Central memory CD4-positive, alpha-beta T cell (primary cell): ENCODE data around the gene PTOV1.
A peak's percentile ranks its signal among the peaks of the same experiment; 100 is the strongest.

Experiments used
- DNase-seq: peaks from one replicate; pipeline ENCODE4 v3.0.0; 2022

The PTOV1 gene

GRCh38 chr19:49861107-49861506, 10.1 kb downstream of the PTOV1 start:
- DNase-seq = no peak

DNA sequence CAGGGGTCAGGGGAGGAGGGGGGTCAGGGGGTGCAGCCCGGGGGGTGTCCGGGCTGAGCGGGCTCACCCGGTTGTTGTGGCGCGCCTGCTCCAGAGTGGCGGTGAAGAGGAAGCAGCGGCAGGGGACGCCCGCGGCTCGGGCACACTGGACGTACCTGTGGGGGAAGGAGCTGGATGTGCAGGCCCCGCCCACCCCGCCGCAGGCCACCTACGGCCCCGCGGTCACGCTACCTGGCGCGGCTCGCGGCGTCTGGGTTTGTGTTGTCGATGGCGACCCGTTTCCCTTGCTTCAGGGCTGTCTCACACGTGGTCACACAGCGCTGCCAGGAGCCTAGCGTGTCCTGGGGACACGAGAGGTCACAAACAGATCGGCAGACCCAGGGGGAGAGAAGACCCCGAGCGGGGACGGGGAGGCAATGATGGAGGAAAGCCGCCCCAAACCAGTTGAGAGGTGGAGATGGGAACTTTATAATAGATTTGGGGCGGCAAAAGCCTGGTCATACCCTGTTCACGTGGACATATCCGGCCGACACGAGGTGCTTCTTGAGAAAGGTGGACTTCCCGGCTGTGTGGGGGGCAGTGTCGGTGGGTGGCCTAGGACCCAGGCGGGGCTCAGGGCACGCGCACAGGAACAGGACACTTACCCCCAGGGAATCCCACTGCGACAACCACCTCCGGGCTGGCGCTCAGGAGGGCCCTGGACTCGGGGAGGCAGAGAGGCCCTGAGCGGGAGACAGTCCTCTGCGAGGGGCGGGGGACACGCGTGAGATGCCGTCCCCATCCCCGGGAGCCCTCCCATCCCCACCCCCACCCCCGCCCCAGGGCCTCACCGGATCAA, 10.8 kb downstream of the PTOV1 start:
- no peak for DNase-seq

DNA sequence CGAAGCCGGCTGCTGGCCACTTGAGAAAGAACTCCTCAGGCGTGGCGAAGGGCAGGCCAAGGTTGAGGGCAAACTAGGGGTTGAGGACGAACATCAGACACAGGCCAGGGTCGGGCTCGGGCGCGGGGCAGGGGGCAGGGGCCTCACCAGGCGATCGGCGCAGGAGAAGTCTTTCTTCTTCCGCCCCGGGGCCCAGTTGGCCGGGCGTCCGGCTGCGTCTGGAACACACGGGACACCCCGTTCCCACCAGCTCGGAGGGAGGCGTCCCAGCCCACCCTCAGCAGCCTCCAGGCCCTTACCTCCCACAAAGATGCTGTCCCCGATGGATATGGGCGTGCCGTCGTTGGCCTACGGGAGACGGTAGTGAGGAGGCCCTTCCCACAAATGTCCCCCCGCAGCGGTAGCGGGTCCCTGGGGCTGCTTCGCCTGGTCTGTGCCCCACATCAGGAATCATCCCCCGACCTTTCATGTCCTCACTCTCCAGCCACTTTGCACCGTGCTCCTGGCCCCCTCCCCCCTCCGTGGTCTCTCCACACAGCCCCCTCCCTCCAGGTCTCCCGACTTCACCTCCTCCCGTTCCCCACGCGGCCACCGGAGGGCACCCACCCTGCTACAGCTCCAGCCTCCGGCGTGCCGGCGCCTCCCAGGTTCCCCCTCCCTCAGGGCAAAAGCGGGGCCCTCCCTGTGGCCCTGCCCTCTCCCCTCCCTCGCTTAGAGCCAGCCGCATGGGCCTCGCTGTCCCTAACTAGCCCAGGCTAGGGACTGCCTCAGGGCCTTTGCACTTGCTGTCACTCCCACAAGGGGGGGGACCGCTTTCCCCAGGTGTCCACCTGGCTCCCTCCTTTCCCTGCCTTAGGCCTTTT, 11.7 kb downstream of the PTOV1 start:
- DNase-seq = no peak

DNA sequence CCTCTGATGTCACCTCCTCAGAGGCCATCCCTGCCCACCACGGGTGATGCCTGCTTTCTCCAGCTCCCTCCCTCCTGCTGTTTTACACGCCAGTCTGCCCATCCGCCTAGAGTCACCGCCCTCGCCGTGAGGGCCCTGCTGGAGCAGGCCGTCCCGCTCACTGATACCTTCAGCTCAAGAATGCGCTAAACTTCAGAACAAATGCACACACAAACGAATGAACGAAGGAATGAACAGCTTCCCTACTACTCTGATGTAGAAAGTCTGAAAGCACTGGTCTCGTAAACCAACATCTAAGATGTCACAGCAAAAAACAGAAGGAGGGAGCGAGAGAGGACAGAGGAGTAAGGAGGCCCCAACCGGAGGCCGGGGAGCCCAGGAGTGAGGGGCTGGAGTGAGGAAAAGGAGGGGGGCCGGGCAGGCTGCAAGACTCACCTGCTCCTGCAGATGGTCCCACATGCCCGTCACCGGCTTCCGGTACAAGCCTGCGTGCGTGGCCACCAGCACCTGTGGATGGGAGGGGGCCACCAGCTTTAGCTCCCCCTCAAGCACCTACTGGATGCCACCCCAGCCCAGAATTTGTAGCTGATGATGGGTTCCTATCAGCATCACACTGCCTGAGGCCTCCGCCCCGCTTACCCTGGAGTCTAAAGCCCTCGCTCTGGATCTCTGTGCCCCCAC, 12.4 kb downstream of the PTOV1 start:
- DNase-seq = no peak

- DNase-seq = no peak
Observed at GRCh38 chr19:49863935-49864320, 13.0 kb downstream of the PTOV1 start.

- no peak for DNase-seq
Observed at GRCh38 chr19:49864890-49865289, 13.9 kb downstream of the PTOV1 start.

DNA sequence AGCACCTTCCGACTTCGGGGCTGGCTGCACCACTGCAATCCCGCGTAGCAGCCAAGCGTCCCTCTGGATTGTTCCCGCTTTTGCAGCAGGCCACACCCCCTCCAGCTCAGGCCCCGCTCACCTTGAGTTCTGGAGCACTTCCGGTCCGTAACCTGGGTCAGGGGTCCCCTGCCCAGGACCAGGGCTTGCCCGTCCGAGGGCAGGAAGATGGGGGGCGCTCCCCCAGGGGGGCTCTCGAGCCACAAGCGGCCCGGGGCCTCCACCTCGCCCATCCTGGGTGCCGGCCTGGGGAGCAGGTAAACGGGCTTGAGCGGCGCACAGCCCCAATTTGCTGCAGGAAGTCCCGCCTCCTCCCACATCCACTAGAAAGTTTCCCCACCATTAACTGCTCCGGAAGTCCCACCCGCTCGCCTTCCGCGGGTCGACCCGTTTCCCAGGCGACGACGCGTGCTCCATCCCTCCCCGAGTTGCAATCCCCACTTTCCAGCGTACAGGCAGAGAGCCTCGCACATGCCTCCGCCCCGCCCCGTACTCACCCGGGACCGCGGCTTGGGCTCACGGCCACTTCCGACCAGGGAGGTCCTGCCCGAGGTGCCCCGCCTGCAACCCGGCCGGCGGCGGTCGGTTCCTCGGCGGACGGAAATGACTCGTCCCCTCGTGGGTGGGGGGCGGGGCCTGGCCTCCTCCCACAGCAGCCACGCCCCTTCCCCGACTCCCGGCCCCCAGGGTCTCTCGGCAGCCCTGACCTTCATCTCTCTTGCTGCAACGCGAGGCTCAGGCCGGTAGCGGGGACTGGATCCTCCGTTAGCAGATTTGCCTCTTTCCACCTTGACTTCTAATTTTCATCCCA, 16.2 kb downstream of the PTOV1 start, which contains the start of gene PNKP:
Gene PNKP, minus strand, starts transcription at position 644 of the 850 bp plus-strand sequence. Its CDS starts 372 bp downstream, at position 272.
- peak; percentile 88 for DNase-seq

DNA sequence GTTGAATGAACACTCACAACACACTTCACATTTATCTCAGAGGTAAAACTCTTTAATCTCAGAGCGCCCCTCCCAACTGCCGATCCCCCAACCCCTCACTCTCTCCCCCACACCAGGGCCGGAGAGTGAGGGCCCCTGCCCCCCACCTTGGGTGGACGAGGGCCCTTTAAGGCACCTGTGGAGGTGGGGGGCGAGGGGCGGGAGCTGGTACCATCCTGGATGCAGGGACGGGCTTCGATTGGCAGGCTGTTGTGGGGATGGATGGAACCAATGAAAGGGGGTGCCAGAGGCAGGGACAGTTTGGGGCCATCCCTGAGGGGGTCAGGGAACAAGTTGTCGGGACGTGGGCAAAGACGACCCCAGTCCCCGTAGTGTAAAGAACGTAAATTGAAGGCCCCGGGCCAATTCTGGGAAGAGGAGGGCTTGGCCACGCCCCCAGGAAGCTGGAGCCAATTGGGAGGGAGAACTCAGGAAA, 18.1 kb downstream of the PTOV1 start:
- no peak for DNase-seq

DNA sequence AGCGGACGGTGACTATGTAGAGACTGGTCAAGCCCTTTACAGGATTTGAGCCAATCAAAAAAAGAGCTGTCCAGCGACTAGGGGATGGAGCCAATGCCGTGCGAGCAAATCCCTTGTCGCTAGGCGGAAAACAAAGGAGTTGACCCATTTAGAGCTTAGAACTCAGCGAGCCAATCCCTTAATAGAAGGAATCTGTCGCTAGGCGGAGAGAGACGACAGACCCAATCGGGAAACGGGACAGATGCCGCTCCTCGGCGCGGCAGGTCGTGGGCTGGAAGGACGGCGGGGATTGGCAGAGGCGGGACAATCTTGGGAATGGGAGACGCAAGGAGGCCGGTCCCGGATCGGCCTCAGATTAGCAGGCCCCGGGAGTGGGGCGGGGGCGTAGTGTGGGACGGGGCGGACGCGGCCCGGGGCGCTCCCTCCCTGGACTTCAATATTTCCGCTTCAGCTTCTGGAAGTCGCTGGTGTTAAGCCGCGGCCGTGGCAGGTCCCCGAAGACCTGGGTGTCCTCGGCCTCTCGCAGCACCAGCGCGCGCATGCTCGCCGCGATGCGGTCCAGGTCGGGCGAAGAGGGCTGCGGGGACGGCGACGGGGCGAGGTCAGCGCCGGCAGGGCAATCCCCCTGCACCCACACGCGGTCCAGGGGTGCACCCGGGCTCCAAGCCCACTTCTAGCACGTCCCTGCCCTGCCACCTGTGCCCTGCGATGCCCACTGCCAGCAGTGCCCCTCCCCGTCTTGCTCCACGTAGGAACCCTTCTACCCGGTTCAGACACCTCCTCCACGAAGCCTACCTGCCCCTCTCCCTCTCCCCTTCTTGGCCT, 18.7 kb downstream of the PTOV1 start:
- DNase-seq = peak; percentile 92

DNA sequence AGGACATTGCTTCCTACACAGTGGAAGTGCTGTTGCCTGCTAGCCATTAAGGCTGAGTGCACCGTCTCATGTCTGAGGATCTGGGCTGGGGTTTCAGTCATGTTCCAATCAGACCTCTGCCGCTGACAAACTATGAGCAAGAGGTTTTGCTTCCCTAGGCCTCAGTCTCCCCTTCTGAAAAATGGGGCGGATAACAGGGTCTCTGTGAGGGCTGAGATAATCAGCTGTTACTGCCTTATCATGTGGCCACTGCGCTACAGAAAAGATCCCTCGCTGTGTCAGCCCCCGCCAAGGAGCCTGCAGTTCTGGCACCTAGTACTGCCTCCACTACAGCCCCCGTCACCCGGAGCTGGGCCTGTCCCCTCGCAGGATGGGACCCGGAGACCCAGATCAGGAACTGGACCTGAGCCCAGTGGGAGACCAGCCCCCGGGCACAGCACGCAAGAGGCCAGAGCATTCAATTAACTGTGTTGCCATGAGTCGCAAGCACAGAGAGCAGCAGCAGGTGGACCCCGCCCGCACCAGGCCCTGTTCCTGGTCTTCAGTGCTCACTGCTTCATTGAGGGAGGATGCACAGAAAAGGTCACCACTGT, 19.4 kb downstream of the PTOV1 start:
- DNase-seq = no peak

DNA sequence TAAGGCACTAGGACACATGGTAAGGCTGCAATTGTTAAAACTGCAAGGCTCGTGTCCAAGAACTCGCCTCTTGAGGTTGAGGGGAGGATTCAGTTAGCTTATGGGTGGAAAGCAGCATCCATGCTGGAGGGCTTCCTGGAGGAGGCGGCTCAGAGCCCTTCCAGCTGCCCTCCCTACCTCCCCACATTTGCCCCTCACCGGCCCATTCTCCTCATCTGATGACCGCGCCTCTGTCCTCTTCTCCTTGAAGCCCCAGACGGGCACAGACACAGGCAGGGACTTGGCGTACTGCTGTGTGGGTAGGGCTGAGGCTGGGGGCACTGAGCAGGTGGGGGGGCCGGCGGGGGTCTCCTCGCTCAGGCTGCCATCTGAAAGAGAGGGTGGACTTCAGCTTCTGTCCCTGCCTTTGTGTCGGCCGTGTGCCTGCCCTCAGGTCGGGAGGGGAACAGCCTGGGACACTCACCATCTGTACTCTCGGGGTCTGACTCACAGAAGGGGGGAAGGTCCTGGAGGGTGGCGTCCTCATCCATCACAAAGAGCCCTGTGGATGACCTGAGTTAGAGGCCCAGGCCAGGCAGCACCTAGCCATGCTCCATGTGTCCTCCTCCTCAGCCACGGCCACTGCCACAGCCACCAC, 20.5 kb downstream of the PTOV1 start:
- no peak for DNase-seq

DNA sequence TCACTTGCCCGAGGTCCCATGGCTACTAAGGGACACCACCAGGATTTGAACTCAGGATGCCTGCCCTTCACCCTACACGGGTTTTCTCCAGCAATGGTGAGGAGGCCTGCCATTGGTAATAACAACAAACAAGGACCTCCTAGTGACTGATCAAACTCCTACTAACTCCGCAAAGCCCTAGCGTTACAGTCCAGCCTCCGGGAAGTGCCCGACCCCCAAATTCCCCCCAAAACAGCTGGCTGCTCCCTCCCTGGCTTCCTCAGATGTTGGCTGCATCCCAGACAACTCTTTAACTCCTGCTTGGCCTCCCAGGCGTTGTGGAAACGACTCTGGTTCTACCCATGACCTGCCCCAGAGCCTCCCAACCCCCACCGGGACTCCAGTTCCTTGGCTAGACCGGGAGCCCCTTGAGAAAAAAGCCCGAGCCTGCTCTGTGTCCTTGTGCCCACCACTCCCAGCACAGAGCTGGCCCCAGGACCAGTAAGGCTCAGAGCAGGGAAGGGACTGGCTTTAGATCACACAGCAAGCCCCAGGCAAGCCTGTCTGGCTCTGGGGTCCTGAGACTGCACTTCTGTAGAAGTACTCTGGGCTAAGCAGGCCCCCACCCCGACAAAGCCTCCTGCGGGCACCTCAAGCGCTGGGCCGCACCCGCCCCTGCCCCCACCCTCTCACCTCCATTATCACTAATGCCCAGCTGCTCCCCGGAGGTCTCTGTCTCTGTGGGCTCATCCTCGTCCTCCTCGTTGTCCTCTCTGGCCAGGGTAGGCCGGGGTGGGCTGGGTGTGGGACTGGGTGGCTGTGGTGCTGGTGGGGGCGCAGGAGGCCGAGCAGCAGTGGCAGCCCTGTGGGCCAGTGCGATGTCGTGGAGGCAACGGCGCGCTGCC, 21.5 kb downstream of the PTOV1 start:
- no peak for DNase-seq

DNA sequence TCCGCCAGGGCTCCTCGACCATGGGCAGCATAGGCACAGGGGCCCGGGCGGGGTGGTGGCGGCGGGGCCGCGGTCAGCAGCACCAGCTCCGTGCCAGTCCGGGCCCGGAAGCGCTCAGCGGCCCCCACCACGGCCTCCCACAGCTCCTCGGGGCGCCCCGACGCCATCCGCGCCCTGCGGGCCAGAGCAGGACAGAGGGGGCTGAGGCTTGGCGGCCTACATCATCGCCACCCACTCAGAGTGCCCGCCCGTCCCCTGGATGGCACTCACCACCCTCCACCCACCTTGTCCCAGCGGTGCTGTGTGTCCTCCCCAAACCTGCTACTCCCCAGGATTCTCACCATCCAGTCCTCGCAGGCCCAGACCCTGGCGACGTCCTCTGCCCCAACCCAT, 22.2 kb downstream of the PTOV1 start:
- DNase-seq = no peak

GRCh38 chr19:49873834-49874233, 22.9 kb downstream of the PTOV1 start:
- no peak for DNase-seq

DNA sequence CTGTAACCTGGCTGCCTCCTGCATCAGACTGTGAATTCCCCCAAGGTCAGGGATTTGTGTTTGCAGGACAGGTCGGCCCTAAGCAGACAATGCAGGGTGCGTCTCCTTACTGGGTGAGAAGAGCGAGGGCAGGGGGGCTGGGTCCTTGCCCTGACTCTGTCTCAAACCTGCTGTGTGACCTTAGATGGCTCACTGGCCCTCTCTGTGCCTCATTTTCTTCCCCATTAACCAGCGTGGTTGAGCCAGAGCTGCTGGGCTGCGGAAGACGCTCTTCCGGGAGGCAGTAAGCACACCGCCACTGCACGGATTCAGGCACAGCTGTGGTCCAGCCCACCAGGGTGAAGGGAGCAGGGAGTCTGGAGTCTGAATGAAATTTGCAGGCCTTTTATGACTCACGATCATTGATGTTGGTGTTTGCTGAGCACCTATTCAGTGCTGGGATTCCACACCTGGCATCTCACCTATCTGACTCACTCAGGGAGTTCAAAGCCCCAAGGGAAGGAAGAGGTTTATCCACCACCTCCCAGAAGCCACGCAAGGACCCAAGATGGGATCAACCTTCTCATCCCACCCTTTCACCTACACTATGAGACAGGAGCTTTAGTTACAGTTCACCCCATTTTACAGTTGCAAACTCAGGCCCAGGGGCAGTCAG, 23.7 kb downstream of the PTOV1 start:
- DNase-seq = no peak

- no peak for DNase-seq
Observed at GRCh38 chr19:49875177-49875576, 24.2 kb downstream of the PTOV1 start.

GRCh38 chr19:49875857-49876421, 25.0 kb downstream of the PTOV1 start:
- no peak for DNase-seq

GRCh38 chr19:49876422-49877019, 25.6 kb downstream of the PTOV1 start:
- peak; percentile 99 for DNase-seq
